DMS153 treated with DMSO at 0.1 percent for 48 hours (cell line): ENCODE results near the gene RAB36.

ENCODE experiments used
- DNase-seq: peaks from one replicate; lab custom pipeline; 2025; ENCODE audit not compliant: unreplicated experiment; lab: John Stamatoyannopoulos, UW

Gene RAB36

DNA sequence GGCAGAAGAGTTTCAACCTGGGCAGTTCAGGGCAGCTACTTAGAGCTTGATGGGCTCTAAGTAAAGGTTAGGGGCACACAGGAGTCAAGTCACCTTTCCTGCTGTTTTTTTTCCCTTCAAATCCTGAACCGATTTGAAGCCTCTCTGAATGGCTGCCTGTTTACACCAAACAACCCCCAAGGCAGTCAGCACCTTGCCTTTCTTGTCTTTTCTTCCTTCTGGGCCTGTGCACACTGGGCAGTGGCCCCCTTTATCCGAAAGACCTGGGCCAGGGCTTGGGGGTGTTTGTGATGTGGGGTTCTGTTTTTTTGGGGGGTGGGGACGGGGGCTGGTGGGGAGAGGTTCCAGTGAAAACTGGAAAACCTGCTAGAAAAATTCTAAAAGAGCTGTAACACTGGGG lies 7.8 kb upstream of the RAB36 start:
- DNase-seq = no peak

DNA sequence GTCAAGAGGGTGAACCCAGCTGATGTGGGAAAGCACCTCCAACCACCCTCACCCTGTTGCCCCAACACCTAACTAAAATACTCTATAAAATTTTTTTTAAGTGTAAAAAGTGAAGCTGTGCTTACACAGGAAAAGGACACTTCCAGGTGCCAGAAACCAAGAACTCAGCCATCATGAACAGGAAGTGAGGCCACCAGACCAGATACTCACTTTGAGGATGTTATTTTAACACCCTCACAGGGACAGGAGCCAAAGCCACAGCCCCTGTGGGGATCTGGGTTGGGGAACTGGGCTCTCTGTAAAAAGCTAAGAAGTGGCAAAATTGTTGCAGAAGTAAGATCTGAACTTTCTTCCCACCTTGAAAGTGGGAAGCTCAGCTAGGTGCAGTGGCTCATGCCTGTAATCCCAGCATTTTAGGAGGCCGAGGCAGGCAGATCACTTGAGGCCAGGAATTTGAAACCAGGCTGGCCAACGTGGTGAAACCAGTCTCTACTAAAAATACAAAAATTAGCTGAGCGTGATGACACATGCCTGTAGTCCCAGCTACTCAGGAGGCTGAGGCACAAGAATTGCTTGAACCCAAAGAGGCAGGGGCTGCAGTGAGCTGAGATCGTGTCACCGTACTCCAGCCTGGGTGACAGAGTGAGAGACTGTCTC lies 7.2 kb upstream of the RAB36 start:
- DNase-seq = no peak

DNA sequence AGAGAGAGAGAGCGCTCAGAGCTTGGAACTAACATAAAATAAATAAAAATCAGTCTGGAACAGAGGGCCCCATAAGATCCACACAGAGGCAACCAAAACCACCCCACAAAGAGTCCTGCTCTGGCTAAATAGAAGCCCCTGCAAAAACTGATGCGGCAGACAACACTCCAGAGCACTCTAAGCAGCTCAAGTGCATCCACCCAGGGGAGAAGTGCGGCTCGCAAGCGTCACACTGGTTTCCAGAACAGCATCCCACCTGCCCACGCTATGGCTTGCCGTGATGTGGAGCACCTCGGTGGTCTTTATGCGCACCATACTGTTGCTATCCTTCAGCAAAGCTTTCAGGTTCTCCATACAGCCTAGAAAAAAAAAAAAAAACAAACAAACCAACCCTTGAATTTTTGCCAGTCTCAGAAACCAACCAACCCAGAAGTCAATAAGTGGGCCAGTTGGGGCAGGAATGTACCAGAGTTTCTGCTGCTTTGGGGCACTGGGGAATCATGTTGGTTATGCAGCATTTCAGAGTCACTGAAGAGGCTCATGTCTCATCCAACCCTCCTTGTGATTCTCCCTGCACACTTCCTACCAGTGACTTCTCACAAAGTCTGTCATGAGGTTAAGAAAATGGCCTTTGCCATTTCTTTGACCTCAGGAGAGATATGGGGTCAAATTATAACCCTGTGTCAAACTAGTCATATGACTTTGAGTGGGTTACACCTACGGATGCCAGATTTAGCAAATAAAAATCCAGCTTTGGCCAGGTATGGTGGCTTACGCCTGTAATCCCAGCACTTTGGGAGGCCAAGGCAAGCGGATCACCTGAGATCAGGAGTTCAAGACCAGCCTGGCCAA lies 6.5 kb upstream of the RAB36 start:
- no peak for DNase-seq

DNA sequence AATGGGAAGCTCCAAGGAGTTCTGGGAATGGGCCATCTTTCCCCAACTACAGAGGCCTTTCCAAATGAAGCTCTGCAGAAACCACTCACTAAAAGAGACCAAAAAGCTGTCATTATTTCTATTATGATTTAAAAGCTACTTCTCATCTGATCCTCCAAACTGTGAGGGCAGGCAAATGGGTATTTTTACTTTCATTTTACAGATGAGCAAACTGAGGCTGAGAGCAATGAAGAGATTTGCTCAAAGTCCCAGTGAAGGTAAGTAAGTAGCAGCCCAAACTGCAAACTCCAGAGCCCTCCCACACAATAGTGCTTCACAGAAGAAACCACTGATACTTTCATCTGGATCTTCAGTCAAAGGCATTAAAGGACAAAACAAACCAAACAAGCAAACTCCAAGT lies 4.9 kb upstream of the RAB36 start:
- no peak for DNase-seq

DNA sequence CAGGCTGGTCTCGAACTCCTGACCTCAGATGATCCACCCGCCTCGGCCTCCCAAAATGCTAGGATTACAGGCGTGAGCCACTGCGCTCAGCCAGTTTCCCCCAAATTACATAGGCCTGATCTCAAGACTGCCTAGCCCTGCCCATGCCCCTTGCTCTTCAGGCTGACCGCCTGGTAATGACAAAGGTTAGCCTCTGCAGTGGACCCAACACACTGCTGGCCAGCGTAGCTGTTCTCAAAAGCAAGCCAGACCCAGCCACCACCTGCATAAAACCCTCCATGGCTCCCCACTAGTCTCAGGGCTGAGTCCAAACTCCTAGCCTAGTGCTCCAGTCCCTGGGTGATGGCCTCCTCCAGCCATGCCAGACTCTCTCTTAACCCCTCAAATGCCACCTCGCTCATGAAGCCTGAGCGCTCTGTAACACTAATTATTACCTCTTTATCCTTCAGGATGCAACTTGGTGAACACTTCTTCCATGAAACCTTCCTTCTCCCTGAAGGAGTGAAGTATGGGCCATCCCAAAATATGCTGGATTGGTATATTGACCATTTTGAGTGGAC lies 2.7 kb upstream of the RAB36 start:
- DNase-seq = no peak

DNA sequence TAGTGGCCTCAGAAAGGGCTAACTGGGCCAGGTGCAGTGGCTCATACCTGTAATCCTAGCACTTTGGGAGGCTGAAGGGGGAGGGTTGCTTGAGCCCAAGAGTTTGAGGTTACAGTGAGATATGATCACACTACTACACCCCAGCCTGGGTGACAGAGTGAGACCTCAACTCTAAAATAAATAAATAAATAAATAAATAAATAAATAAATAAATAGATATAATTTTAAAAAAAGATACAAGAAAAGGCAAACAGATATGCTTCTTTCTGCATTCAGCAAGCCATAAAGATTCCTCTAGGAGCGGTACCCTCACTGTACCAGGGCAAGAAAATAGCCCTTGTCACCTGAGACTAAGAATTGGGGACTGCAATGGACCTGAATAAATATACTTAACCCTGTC lies 2.2 kb upstream of the RAB36 start:
- DNase-seq = no peak

DNA sequence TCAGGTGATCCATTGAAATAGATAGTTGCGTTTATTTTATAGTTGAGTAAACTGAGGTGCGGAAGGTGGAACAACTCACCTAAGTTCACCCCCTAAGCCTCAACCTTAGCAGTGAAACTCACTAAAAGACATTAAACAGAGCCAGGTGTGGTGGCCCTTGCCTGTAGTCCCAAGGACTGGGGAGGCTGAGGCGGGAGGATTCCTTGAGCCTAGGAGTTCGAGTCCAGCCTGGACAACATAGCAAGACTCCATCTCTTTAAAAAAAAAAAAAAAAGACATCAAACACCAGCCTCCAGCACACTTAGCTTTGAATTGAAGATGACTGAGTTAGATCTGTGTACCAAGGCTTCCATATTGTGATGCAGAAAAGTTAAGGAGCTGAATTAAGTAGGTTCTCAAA lies 845 bp upstream of the RAB36 start:
- DNase-seq = no peak

DNA sequence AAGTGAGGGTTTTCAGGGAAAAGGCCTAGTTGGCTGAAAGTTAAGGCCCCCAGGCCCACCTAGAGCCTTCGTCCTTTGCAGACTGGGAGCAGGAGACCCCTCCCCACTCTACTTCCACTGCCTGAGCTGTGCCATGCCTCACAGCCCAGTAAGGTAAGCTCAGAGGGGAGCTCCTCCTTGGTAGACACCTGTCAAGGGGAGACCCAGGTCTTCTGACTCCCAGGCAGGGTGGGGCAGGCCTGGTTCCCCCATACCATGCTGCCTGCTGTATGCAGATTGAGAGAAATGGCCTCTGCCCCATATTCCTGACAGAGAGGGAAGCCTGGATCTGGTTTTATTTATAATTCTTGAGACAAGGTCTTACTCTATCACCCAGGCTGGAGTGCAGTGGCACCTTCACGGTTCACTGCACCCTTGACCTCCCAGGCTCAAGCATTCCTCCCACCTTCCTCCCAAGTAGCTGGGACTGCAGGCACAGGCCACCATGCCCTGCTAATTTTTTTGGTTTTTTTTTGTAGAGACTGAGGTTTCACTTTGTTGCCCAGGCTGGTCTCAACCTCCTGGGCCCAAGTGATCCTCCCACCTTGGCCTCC lies 697 bp downstream of the RAB36 start:
- no peak for DNase-seq

DNA sequence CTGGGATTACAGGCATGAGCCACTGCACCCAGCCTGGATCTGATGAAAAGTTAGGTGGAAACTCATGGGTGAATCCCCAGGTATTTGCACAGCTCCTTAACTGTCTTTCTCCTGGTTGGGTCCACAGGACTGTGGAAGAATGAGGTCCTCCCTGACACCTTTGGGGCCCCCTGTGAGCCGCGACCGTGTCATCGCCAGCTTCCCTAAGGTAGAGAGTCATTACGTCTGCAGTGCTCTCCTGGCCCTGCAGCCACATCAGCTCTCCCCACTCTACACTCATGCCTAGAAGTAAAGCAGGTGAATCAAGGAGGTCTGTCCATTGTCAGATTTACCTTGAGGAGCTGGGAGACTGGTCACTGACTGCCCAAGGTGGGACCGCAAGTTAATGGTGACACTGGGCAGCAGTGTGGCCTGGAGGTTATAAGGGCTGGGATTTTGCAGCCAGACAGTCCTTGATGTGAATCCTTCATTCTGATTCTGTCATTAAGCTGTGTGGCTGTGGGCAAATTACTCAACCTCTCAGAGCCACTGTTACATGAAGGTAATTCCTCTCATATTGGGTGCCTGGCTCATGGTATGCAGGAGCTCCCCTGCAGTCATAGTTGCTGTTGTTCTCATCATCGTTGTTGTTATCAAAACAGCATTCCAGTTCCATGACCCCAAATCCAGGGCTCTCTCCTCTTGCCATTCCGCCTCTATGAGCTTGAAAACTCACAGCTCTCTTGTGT lies 1.4 kb downstream of the RAB36 start:
- DNase-seq = no peak

DNA sequence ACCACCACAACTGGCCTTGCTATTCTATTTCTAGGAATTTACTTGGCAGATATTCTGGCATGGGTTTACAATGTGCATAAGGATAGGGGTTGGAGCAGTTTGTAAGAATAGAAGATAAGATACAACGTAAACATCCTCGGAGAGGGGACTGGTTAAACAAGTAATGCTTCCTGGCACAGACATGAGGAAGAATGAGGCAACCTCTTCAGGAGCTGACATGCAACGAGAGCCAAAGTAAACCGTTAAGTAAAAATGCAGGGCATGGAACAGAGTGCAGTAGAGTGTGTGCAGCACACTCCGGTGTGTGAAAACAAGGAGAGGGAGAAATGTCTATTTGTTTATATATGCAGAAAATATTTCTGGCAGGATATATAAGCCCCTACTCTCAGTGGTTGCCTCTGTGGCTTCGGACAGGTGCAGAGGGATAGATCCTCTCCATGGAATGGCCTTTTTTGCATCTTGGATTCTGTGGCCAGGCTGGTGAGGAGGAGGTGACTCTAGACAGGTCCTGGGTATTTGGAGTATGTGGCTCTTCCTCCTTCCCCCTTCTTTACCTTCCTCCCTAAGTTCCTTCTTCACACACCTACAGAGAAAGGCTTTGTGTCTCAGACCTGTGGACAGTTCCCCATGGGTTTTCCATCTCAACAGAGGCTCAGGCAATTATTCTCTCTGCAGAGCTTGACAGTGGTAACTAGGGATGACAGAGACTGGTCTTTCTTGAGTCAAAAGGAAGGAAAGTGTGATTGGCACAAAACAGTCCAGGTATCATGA lies 2.5 kb downstream of the RAB36 start:
- DNase-seq = no peak

DNA sequence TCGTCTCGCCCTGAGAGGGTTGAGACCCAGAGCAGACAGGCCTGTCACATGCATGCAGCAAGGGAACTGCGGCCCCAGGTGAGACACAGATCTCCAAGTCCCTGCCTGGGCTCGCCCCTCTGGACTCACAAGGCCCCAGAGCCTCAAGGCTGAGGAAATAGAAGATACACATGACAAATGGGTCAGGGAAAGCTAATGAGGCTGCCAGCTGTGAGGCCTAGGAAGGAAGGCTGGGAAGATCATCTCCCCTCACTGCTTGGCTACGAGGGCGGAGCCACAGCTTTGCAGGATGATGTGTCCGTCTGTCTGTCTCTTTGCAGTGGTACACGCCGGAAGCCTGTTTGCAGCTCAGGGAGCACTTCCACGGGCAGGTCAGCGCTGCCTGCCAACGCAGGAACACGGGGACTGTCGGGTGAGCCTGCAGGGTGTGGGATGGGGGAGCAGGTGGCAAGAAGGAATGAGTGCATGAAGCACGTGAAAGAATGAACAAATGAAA lies 4.5 kb downstream of the RAB36 start:
- no peak for DNase-seq

DNA sequence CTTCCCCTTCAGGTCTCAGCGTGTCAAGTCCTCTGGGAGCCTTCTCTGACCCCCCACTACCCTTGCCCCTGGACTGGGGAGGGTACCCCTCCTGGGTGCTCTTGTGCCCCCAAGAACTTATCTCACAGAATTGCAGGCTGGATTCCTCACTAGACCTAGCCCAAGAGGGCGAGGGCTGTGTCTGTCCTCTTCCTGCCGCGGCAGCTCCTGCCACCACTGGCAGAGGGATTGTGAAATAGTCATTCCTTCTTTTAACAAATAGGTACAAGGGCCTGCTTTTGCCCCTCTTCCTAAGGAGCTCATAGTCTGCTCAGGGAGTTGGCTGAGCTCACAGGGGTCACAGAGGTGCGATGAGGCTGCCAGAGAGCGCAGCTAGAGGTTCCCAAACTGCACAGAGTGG lies 5.5 kb downstream of the RAB36 start:
- no peak for DNase-seq

DNA sequence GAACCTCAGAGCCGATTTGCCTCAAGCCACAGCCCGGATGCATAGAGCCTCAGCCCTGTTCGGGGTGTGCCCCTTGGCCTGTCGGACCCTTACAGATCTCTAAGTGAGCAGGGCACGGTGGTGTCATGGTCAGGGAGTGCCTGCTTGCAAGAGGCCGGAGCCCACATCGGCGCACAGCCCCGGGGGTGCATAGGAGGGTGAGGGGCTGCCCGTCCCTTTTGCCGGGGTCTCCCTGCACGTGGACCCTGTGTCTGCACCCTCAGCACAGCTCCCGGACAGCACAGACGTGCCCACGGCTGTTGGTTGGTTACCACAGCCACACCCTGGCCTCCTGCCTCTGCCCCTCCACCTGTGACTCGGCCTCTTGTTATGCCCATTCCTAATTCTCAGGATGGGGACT lies 6.5 kb downstream of the RAB36 start:
- DNase-seq = no peak

DNA sequence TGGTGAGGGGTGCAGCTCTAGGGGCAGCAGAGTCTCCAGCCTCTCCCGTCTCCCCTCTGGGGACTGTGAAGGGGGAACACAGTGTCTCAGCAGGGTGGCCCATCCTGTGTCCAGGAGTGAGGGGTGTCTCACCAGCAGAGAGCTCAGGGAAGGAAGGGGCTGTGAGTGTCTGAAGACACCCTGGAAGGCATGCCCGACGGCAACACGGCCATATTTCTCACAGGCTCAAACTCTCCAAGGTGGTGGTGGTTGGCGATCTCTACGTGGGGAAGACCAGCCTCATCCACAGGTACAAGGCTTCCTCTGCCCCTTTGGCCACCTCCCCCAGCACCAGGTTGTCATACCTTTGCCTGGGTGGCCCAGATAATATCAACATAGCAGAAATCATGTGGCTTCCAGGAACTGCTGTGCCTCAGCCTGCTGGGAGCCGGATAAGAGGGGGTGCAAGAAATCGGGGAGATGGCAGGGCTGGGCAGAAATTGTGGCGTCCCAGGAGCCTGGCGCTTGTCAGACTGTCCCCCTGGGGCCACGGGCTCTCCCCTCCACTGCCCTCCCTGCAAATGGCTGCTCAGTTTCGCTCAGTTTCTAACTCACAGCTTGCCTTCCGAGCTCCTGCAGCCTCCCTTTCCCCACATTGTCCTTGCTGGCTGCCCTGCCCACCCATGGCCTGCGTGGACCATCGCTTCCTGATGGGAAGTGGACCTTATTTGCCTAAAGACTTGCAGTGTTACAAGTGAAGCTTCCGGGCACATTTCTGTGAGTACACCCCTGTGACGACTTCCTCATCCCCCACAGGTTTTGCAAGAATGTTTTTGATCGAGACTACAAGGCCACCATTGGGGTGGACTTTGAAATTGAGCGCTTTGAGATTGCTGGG lies 7.2 kb downstream of the RAB36 start:
- DNase-seq = no peak

DNA sequence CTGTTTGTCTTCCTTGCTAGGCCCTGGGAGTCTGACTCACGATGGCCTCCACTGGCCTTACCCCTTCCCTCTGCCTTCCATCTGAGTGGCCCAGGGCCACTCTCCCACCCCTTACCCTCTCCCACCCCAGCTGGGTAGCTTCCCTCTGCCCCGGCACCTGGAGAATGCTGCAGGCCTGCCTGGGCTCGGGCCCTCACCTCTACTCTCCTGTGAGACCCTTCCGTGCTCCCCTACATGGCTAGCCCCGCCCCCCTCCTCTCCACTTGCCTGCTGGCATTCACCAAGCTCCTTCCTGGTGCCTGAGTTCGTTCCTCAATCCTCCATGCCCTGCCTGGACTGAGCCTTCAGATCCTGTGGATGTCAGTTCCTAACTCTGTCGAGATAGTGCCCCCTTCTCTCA lies 8.7 kb downstream of the RAB36 start:
- no peak for DNase-seq

DNA sequence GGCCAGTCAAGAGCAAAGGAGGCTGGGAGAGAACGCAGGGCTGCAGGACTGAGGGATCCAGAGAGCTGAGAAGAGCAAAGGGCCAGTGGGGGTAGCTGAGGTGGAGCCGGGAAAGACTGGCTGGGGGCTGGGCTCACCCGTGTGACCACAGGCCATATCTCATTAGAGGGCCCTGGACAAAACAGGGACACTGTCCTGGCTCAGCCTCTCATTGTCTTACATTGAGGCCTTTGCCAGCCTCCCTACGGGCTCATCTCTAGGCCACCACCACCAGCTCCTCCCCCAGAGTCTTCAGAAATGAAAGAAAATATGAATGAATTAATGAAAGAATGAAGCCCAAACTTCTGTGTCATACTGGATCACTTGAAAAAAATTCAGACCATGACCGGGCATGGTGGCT lies 9.2 kb downstream of the RAB36 start:
- no peak for DNase-seq

DNA sequence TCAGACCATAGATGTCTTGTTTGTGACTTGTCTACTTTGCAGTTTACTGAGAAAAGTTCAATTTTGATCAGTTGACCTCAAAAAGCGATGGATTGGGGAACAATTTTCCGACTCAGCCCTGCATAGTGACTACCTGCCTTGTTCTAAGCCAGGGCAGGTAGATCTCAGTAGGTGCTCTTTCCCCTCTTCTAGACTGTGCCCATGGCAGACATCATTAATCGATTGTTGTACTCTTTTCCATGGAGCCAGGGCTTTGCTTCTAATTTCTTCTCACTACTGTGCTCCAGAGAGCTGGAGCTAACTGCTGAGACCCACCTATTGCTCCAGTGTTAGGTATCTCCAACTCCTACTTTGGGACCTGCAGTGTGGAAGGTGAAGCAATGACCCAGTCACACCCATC lies 9.9 kb downstream of the RAB36 start:
- no peak for DNase-seq

DNA sequence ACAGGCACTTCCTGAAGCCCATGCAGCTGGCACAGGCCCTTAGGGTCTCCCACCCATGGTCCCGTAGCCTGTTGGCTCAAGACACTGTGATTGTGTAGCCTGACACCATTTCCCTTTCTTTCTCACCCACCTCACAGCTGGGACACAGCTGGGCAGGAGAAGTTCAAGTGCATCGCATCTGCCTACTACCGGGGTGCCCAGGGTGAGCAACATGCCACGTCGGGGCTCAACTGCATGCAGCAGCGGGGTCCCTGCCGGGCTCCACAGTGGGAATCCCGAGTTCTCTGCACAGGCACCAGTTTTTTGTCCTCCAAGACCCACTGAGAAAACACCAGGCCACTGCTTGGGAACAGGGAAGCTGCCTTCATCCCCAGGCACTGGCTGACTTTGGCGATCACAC lies 10.6 kb downstream of the RAB36 start:
- DNase-seq = no peak

DNA sequence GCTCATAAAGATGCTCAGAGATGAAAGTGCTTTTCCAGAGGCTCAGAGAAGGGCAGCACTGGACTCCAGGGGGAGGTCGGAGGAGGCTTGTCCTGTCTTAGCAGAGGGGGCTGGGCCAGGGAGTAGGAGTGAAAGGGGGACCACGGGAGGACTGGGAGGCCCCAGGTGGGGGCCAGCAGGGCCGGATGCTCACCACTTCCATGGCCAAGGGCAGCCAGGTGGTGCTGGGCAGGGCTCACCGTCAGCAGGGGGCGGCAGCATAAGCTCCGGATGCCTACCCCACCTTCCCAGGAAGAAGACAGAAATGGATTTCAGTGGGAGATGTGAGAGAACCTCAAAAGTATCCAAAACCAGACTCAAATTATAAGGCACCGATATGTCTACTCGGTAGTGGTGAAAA lies 11.0 kb downstream of the RAB36 start:
- DNase-seq = no peak
